SU-DHL-6 (cell line): ENCODE results near the gene RNASET2.

Experiments
- EZH2phosphoT487 ChIP-seq: fragments of 200-600 bp; sonication (generic), shearing (Covaris generic); conservative IDR thresholded peaks from 2 replicates; pipeline ENCODE4 v1.6.1; 2018; ENCODE audit warnings: mild to moderate bottlenecking, antibody characterized with exemption, low read length, moderate library complexity, mixed read lengths
- TF ChIP-seq, protein P1 (sequence below): fragments of 200-600 bp; sonication (generic); IDR thresholded peaks from one replicate; pipeline ENCODE4 v1.5.1; 2017; ENCODE audit warnings: antibody characterized with exemption, mild to moderate bottlenecking, low read length, moderate library complexity; ENCODE audit not compliant: insufficient read depth, poor library complexity, severe bottlenecking

DNA sequence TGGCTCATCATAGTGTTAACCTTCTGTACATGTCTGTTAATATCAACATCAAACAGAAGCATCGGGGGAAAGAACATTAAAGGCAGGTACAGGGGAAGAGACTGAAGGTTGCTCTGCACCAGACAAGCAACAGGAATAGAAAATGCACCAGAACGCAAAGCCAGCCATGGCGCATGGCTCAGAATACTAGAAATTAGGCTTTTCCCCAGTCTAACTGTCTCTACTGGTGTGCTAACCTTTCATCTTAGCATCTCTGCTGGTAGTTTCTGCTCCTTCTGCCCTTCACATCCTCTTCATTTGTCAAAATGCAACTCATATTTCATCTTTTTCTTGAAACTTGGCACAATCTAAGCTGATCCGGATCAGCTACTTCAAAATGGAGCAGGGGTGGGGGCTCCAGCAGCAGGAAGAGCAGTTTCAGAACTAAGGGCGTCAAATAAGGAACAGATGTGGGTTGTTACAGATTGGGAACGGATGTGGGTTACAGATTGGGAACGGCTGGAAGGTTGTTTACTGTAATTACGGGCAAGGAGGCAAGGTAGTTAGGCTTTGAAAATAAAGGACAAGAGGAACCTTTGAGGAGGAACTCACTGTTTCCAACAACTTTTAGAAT is 13.1 kb upstream of the RNASET2 start:
- TF ChIP-seq, protein P1, sequence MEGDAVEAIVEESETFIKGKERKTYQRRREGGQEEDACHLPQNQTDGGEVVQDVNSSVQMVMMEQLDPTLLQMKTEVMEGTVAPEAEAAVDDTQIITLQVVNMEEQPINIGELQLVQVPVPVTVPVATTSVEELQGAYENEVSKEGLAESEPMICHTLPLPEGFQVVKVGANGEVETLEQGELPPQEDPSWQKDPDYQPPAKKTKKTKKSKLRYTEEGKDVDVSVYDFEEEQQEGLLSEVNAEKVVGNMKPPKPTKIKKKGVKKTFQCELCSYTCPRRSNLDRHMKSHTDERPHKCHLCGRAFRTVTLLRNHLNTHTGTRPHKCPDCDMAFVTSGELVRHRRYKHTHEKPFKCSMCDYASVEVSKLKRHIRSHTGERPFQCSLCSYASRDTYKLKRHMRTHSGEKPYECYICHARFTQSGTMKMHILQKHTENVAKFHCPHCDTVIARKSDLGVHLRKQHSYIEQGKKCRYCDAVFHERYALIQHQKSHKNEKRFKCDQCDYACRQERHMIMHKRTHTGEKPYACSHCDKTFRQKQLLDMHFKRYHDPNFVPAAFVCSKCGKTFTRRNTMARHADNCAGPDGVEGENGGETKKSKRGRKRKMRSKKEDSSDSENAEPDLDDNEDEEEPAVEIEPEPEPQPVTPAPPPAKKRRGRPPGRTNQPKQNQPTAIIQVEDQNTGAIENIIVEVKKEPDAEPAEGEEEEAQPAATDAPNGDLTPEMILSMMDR: no peak
- no peak for TF ChIP-seq EZH2phosphoT487
